Stimulated activated effector memory CD8-positive, alpha-beta T cell treated with anti-CD3 and anti-CD28 coated beads, Interleukin-12 subunit alpha, Interleukin-12 subunit beta, amount 100 ng/mL, for 72 hours (primary cell): ENCODE measurements around the gene PACS2.
"Not testable (repeated sequence)": the region's sequence is repeated elsewhere in the genome, so short reads cannot be mapped to it uniquely, and the experiment has no call there.

Experiments used
- ATAC-seq: fragments of 150-1000 bp; cut with Tn5 transposase; 2 replicates; pipeline ENCODE4 v1.10.0; 2021
- DNase-seq, 2 donors: peaks; one replicate each; pipeline ENCODE4 v3.0.0; 2021 to 2022; ENCODE audit warnings: low spot score in 2 of 2
- H3K27ac Mint-ChIP-seq: one replicate; pipeline ENCODE4 v1.8.0; 2022; ENCODE audit warnings: mild to moderate bottlenecking, mixed read lengths
- H3K36me3 Mint-ChIP-seq: one replicate; pipeline ENCODE4 v1.8.0; 2022; ENCODE audit warnings: mild to moderate bottlenecking, mixed read lengths
- H3K4me1 Mint-ChIP-seq: one replicate; pipeline ENCODE4 v1.8.0; 2022; ENCODE audit warnings: mixed read lengths
- H3K4me3 Mint-ChIP-seq: one replicate; pipeline ENCODE4 v1.8.0; 2022; ENCODE audit warnings: mild to moderate bottlenecking, mixed read lengths
- H3K9me3 Mint-ChIP-seq: one replicate; pipeline ENCODE4 v1.8.0; 2022; ENCODE audit warnings: mixed read lengths

PACS2 gene

GRCh38 chr14:105314287-105315200 is at the start of gene PACS2:
PACS2 (plus strand) TSS chr14:105314748; CDS start chr14:105314919, 171 bp downstream.
- Mint-ChIP-seq H3K9me3 (no peaks in the 10 kb centered on the region), H3K4me1 (peaks cover 25% of the 10 kb centered on the region), H3K36me3 (peaks cover 7% of the 10 kb centered on the region), H3K4me3 (peak within 1 kb of the TSS; percentile 76), H3K27ac (peak within 1 kb of the TSS; percentile 68)
- DNase-seq (peak; percentile 81 to 88), ATAC-seq (peak; percentile 86)

- peak overlapping the region; percentile 68 for H3K27ac Mint-ChIP-seq
- ATAC-seq (peak; percentile 28), DNase-seq (no peak)
- H3K36me3 Mint-ChIP-seq = peaks cover 32% of the 10 kb centered on the region
- no peak overlapping the region for H3K4me3 Mint-ChIP-seq
- no peaks in the 10 kb centered on the region for H3K9me3 Mint-ChIP-seq
- H3K4me1 Mint-ChIP-seq = peaks cover 18% of the 10 kb centered on the region
Measured at GRCh38 chr14:105267820-105268548, 46.6 kb upstream of the PACS2 start.

- Mint-ChIP-seq H3K36me3 (peaks cover 23% of the 10 kb centered on the region), H3K4me3 (no peak overlapping the region), H3K9me3 (no peaks in the 10 kb centered on the region), H3K4me1 (peaks cover 18% of the 10 kb centered on the region), H3K27ac (peak overlapping the region; percentile 68)
- DNase-seq = no peak
- ATAC-seq = peak; percentile 11
Measured at GRCh38 chr14:105268736-105269354, 45.7 kb upstream of the PACS2 start.

GRCh38 chr14:105269405-105269804 is 45.1 kb upstream of the PACS2 start:
- no peak overlapping the region for H3K27ac Mint-ChIP-seq
- DNase-seq (no peak), ATAC-seq (no peak)
- H3K9me3 Mint-ChIP-seq = no peaks in the 10 kb centered on the region
- H3K36me3 Mint-ChIP-seq = peaks cover 17% of the 10 kb centered on the region
- H3K4me3 Mint-ChIP-seq = no peak overlapping the region
- peaks cover 24% of the 10 kb centered on the region for H3K4me1 Mint-ChIP-seq

GRCh38 chr14:105271224-105271890 is 43.2 kb upstream of the PACS2 start:
- no peak for ATAC-seq

GRCh38 chr14:105272623-105273022 is 41.9 kb upstream of the PACS2 start:
- DNase-seq = no peak

More at GRCh38 chr14:105271224-105271890, 43.2 kb upstream of the PACS2 start:
- H3K4me1 Mint-ChIP-seq = peaks cover 25% of the 10 kb centered on the region
- no peak for DNase-seq
- H3K9me3 Mint-ChIP-seq = no peaks in the 10 kb centered on the region
- no peak overlapping the region for H3K4me3 Mint-ChIP-seq
- H3K27ac Mint-ChIP-seq = peak overlapping the region; percentile 70
- peaks cover 5% of the 10 kb centered on the region for H3K36me3 Mint-ChIP-seq

GRCh38 chr14:105273062-105273461 is 41.5 kb upstream of the PACS2 start:
- no peak overlapping the region for H3K4me3 Mint-ChIP-seq
- DNase-seq = no peak

More at GRCh38 chr14:105272623-105273022, 41.9 kb upstream of the PACS2 start:
- peaks cover 25% of the 10 kb centered on the region for H3K4me1 Mint-ChIP-seq
- H3K4me3 Mint-ChIP-seq = no peak overlapping the region
- no peaks in the 10 kb centered on the region for H3K9me3 Mint-ChIP-seq
- ATAC-seq = no peak
- no peaks in the 10 kb centered on the region for H3K36me3 Mint-ChIP-seq
- no peak overlapping the region for H3K27ac Mint-ChIP-seq

GRCh38 chr14:105274637-105275036 is 39.9 kb upstream of the PACS2 start:
- no peaks in the 10 kb centered on the region for H3K9me3 Mint-ChIP-seq

More at GRCh38 chr14:105273062-105273461, 41.5 kb upstream of the PACS2 start:
- ATAC-seq = no peak
- H3K4me1 Mint-ChIP-seq = peaks cover 25% of the 10 kb centered on the region
- no peaks in the 10 kb centered on the region for H3K36me3 Mint-ChIP-seq
- no peak overlapping the region for H3K27ac Mint-ChIP-seq
- no peaks in the 10 kb centered on the region for H3K9me3 Mint-ChIP-seq

GRCh38 chr14:105275267-105275946 is 39.1 kb upstream of the PACS2 start:
- Mint-ChIP-seq H3K36me3 (no peaks in the 10 kb centered on the region), H3K9me3 (no peaks in the 10 kb centered on the region), H3K4me1 (peaks cover 15% of the 10 kb centered on the region), H3K27ac (peak overlapping the region; percentile 86), H3K4me3 (no peak overlapping the region)
- no peak for DNase-seq
- no peak for ATAC-seq

More at GRCh38 chr14:105274637-105275036, 39.9 kb upstream of the PACS2 start:
- DNase-seq (no peak), ATAC-seq (no peak)
- H3K4me1 Mint-ChIP-seq = peaks cover 15% of the 10 kb centered on the region
- H3K36me3 Mint-ChIP-seq = no peaks in the 10 kb centered on the region
- peak overlapping the region; percentile 15 for H3K27ac Mint-ChIP-seq
- H3K4me3 Mint-ChIP-seq = no peak overlapping the region

- ATAC-seq, H3K9me3 Mint-ChIP-seq, H3K27ac Mint-ChIP-seq, DNase-seq, H3K4me3 Mint-ChIP-seq, H3K36me3 Mint-ChIP-seq: not testable (repeated sequence)
- peaks cover 20% of the 10 kb centered on the region for H3K4me1 Mint-ChIP-seq
Measured at GRCh38 chr14:105277448-105277847, 37.1 kb upstream of the PACS2 start.

GRCh38 chr14:105279642-105280361 is 34.7 kb upstream of the PACS2 start:
- peaks cover 26% of the 10 kb centered on the region for H3K4me1 Mint-ChIP-seq
- H3K27ac Mint-ChIP-seq = no peak overlapping the region
- no peak overlapping the region for H3K4me3 Mint-ChIP-seq
- DNase-seq (no peak), ATAC-seq (no peak)
- no peaks in the 10 kb centered on the region for H3K9me3 Mint-ChIP-seq
- peaks cover 6% of the 10 kb centered on the region for H3K36me3 Mint-ChIP-seq

GRCh38 chr14:105280525-105280924 is 34.0 kb upstream of the PACS2 start:
- Mint-ChIP-seq H3K27ac (no peak overlapping the region), H3K36me3 (peaks cover 13% of the 10 kb centered on the region), H3K4me1 (peaks cover 31% of the 10 kb centered on the region), H3K4me3 (no peak overlapping the region), H3K9me3 (no peaks in the 10 kb centered on the region)
- ATAC-seq = no peak
- no peak for DNase-seq

- Mint-ChIP-seq H3K4me1 (peaks cover 34% of the 10 kb centered on the region), H3K36me3 (peaks cover 18% of the 10 kb centered on the region), H3K4me3 (no peak overlapping the region), H3K9me3 (no peaks in the 10 kb centered on the region), H3K27ac (peak overlapping the region; percentile 69)
- ATAC-seq (peak; percentile 21), DNase-seq (no peak)
Measured at GRCh38 chr14:105281371-105282097, 33.0 kb upstream of the PACS2 start.
